ENCODE data around the gene OR56B1.
"Not testable (repeated sequence)": the region's sequence is repeated elsewhere in the genome, so short reads cannot be mapped to it uniquely, and the experiment has no call there.

Gene OR56B1, protein sequence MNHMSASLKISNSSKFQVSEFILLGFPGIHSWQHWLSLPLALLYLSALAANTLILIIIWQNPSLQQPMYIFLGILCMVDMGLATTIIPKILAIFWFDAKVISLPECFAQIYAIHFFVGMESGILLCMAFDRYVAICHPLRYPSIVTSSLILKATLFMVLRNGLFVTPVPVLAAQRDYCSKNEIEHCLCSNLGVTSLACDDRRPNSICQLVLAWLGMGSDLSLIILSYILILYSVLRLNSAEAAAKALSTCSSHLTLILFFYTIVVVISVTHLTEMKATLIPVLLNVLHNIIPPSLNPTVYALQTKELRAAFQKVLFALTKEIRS

DNA sequence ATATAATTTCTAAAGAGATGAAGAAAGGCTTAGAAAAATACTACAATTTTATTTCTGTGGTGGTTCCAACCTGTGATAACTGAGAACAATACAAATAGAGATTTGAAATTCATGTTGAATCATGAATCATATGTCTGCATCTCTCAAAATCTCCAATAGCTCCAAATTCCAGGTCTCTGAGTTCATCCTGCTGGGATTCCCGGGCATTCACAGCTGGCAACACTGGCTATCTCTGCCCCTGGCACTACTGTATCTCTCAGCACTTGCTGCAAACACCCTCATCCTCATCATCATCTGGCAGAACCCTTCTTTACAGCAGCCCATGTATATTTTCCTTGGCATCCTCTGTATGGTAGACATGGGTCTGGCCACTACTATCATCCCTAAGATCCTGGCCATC, at the start of gene OR56B1:
OR56B1 (plus strand) TSS at position 53 of the 400 bp plus-strand sequence; CDS start at position 122, 69 bp downstream.
- DNase-seq (ENCODE audit: low read depth): no peak

- DNase-seq (ENCODE audit: low read depth): no peak
These were observed 47.8 kb upstream of the OR56B1 start for GRCh38 chr11:5688482-5688881.

- DNase-seq (ENCODE audit: low read depth): peak; percentile 31
These were observed 46.7 kb upstream of the OR56B1 start, which contains the start of gene TRIM22 for GRCh38 chr11:5689551-5689983. TSS of gene TRIM22 (plus strand) at chr11:5689790. CDS start at chr11:5696233, 6,443 bp downstream.

- DNase-seq (ENCODE audit: low read depth): no peak
These were observed 46.0 kb upstream of the OR56B1 start for GRCh38 chr11:5690216-5690615.

DNA sequence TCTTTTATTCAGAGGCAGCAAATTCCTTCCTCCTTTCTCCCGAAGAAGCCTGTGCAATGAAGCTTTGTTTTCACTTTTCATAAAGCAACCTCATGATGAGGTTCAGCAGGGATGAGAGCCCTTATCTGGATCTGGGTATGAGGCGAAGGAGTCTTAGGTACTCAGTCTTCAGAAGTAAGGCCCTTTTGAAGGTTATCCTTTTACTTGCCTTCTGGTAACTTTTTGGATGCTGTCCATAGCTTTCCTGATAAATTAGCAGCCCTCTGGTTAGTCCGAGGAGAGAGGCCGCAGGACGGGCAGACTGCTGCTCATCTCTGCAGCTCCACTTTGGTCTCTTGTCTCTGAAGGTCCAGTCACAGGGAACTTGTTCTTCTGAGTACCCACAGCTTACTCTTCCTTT, 45.5 kb upstream of the OR56B1 start:
- no peak for DNase-seq (ENCODE audit: low read depth)

GRCh38 chr11:5691238-5691963, 44.8 kb upstream of the OR56B1 start:
- not testable (repeated sequence) for DNase-seq (ENCODE audit: low read depth)

GRCh38 chr11:5691964-5692361, 44.3 kb upstream of the OR56B1 start:
- DNase-seq (ENCODE audit: low read depth): no peak

GRCh38 chr11:5694642-5695041, 41.6 kb upstream of the OR56B1 start:
- DNase-seq (ENCODE audit: low read depth): no peak

DNA sequence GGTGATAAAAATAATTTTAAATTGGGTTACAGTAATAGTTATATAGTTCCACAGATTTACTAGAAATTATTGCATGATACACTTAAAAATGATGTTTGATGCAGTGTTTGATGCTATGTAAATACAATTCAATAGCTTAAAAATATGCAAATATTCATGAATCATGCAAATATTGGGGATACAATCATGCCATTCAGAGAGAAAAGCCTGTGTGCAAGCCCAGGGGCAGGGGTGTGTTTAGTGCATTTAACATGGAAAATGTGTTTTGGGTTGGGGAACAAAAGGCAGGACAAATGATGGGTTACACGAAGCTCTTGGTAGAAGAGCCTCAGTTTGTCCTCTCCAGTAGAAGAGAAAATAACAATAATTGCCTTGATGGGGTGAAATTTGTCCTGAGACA, 40.7 kb upstream of the OR56B1 start:
- DNase-seq (ENCODE audit: low read depth): no peak

- no peak for DNase-seq (ENCODE audit: low read depth)
These were observed 40.0 kb upstream of the OR56B1 start for GRCh38 chr11:5696210-5696609.

GRCh38 chr11:5698281-5698680, 38.0 kb upstream of the OR56B1 start:
- no peak for DNase-seq (ENCODE audit: low read depth)

- no peak for DNase-seq (ENCODE audit: low read depth)
These were observed 35.7 kb upstream of the OR56B1 start for GRCh38 chr11:5700421-5701054.

GRCh38 chr11:5701055-5701577, 35.1 kb upstream of the OR56B1 start:
- no peak for DNase-seq (ENCODE audit: low read depth)

DNA sequence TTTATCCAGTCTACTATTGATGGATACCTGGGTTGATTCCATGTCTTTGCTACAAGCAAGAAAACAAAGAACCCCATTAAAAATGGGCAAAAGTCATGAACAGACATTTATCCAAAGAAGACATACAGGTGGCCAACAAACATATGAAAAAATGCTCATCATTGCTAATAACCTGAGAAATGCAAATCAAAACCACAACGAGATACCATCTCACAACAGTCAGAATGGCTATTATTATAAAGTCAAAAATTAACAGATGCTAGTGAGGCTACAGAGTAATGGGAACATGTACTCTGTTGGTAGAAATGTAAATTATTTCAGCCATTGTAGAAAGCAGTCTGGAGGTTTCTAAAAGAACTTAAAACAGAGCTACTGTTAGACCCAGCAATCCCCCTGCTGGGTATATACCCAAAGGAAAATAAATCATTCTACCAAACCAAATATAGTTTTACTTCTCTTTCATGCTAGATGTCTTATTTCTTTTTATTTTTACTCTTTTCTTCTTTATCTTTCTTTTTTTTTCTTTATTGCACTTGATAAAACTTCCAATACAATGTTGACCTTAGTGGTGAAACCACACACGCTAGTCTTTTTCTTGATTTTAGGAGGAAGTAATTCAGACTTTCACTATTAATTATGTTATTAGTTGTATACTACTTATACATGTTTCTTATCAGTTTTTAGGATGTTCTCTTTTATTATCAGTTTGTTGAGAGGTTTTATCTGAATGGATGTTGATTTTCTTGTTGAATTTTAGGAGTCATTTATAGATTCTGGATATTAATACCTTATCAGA, 32.3 kb upstream of the OR56B1 start:
- no peak for DNase-seq (ENCODE audit: low read depth)

DNA sequence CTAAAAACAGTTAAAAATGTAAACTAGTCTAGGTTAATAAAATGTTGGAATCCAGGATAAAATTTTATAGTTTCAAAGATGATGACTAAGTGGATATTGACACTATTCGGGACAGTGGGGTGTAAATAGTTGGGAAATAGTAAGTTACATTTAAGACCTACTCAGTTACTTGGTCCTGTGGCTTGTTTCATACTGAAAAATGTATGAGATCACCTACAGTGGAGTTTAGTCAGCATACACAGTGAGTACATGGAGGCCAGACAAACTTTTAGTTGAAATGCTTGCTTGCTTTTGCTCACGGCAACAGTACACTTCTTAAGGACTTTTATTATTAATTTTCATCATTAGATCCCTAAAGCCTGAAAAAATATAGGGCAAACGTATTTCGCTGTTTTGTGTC, 30.6 kb upstream of the OR56B1 start:
- no peak for DNase-seq (ENCODE audit: low read depth)

DNA sequence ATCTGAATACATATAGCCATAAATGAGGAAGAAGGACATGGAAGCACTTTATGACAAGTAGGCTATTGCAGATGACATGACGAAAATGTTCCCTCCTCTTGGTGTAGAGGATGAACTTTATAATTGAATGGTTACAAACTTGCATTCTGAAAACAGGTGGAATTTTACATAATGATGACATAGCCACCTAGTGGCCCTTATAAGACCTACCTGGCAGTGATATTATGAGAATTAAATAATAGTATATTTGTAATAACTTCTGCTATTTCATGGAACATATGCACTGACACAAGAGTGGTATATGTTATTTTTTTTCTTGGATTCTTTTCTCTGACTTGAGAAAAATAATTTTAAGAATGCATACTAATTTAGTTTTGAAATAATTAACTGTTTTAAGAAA, 23.7 kb upstream of the OR56B1 start:
- no peak for DNase-seq (ENCODE audit: low read depth)

GRCh38 chr11:5713695-5714094, 22.6 kb upstream of the OR56B1 start:
- DNase-seq (ENCODE audit: low read depth): no peak

DNA sequence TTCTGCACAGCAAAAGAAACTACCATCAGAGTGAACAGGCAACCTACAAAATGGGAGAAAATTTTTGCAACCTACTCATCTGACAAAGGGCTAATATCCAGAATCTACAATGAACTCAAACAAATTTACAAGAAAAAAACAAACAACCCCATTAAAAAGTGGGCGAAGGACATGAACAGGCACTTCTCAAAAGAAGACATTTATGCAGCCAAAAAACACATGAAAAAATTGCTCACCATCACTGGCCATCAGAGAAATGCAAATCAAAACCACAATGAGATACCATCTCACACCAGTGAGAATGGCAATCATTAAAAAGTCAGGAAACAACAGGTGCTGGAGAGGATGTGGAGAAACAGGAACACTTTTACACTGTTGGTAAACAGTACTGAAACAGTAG, 19.7 kb upstream of the OR56B1 start:
- not testable (repeated sequence) for DNase-seq (ENCODE audit: low read depth)

- no peak for DNase-seq (ENCODE audit: low read depth)
These were observed 16.3 kb upstream of the OR56B1 start for GRCh38 chr11:5719703-5720495.

DNA sequence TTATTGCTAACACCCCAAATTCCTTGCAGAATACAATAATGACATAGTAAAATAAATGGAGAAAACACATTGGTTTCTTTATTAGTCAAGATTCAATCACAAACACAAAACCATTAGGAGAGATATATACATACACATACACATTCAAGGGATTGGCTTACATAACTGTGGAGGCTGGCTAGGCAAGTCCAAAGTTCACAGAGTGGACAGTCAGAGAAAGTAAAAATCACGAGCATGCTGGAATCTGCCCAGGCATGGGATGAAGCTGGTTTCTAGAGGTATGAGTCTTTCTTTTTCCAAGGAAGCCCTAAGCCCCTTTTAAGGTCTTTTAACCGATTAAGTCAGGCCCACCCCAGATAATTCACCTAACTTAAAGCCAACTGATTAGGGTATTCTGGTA, 13.6 kb upstream of the OR56B1 start:
- DNase-seq (ENCODE audit: low read depth): no peak

DNA sequence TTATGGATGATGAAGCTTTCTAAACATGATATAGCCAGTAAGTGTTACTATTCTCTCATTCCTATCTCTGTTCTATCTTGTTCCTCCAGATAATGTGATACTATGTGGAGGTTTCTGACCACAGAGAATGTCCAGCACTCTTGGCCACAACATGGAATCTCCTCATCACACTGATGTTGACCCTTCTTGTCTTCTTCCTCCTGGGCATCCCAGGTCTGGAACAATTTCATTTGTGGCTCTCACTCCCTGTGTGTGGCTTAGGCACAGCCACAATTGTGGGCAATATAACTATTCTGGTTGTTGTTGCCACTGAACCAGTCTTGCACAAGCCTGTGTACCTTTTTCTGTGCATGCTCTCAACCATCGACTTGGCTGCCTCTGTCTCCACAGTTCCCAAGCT, 9.9 kb upstream of the OR56B1 start:
- DNase-seq (ENCODE audit: low read depth): no peak
